ENCODE measurements around the gene NR1H4.
A peak's percentile ranks its signal among the peaks of the same experiment; 100 is the strongest.

- TF ChIP-seq CTCF (IDR thresholded peaks at IDR 0.05; ENCODE audit: low read length), result peak; percentile 13
- no peak for TF ChIP-seq EZH2 (optimal IDR thresholded peaks at IDR 0.05; ENCODE audit: low read depth, low read length)
- no peak for TF ChIP-seq EZH2phosphoT487 (IDR thresholded peaks at IDR 0.05; ENCODE audit: low read length)
These were observed 92.4 kb downstream of the NR1H4 start for GRCh38 chr12:100565987-100566545.
